Erythroblast (primary cell): ENCODE results near the gene GNRHR.

Experiments
- GATA1 ChIP-seq: IDR thresholded peaks from 2 replicates; pipeline ENCODE4 v1.6.1; 2011; ENCODE audit warnings: low read depth, mild to moderate bottlenecking, control low read depth, low read length, moderate library complexity
- POLR2A ChIP-seq: IDR thresholded peaks from 2 replicates; pipeline ENCODE4 v1.6.1; 2011; ENCODE audit warnings: mild to moderate bottlenecking, low read length

DNA sequence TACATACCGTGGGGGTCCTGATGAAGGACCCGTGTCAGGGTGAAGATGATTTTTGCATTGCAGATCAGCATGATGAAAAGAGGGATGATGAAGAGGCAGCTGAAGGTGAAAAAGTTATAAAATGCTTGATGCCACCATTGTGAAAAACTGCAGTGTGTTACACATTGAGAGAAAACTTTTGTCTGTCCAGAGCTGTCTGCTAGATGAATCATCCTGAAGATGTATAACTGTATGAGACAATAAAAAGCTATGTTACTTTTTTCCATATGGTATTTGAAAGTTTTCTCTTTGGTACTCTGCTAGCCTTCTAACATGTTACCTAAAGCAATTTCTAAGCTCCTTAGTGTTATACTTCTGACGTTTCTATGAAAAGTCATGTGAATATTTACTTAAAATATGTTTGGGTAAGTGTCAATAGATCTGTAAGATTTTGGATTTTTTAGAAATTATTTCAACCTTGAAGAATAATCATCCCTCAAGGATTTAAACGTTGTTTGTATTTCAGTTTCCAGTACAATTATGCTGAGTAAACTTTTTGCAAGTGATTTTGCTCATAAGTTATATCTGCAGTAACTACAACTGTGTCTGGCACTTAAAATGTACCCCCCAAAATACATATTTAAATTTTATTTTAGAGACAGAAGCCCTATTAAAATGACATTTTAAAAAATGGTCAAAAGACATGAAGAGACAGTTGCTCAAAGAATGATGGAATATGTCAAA lies 9.5 kb downstream of the GNRHR start:
- TF ChIP-seq POLR2A: no peak
- TF ChIP-seq GATA1: no peak
